ENCODE data around the gene CYLD.

The CYLD gene

GRCh38 chr16:50740736-50741135, 1.1 kb upstream of the CYLD start:
- DNase-seq (ENCODE audit: low spot score), result no peak

- no peak for DNase-seq (ENCODE audit: low spot score)
Measured at GRCh38 chr16:50741225-50741780, 583 bp upstream of the CYLD start.

DNA sequence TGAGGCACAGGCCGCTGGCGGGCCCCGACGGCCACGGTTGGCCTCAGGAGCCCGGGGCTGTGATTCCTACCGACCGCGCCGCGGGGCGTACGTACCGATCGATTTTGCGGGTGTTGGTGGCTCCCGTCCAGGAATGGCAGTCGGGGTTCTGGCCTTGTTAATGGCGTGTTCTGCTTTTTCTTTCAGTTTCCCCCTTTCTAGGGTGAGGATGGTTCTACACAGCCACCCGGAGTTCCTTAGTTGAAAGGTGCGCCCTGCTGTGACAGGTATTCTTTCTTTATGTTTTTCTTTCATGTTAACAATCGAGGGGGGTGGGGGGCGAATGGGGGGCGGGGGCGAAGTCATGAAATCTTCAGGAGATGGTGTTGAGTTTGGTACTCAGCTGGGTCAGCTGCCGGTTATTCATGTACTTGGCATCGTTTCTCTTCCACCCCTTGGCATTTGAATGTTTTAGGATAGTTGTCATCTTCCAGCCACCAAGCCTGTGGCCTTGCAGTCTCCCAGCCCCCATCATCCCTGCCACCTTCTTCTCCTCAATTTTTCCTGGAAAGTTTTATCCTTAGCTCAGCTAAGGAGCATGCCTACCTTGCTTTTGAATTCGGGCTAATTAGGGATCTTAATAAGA, 802 bp downstream of the CYLD start:
- no peak for DNase-seq (ENCODE audit: low spot score)

- no peak for DNase-seq (ENCODE audit: low spot score)
Measured at GRCh38 chr16:50743581-50744225, 1.8 kb downstream of the CYLD start.

GRCh38 chr16:50744881-50745280, 3.0 kb downstream of the CYLD start:
- no peak for DNase-seq (ENCODE audit: low spot score)

- no peak for DNase-seq (ENCODE audit: low spot score)
Measured at GRCh38 chr16:50745940-50746339, 4.1 kb downstream of the CYLD start.

DNA sequence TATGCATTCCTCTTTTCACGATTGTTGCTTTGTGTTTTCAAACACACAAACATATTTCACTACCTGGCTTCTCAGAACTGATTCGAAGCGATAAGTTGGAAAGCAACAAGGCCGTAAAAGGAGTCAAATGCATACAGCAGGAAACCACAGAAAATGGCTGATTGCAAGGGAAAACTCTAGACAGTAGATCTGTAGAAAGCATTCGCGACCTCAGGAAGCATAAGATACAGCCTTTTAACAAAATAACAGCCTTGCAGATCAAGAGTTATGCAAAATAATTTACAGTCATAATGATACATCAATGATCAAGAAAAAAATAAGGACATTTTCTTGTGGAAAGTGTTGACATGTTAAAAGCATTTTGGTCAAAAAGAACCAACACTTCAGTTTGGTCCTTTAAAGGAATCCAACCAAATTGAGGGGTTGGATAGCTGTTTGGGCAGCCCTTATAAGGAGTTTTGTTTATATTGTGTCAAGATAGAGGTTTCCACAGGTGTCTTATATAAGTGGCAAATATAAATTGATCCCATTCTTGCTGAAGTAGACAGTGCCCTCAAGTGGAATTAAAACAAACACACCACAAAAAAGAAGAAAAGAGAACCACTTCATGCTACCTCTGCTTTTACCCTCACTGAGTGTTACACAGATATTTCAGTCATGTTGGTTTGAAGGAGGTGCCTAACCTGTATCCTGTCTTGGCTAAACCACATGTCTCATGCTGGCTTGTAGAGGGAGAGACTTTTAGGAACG, 5.5 kb downstream of the CYLD start:
- DNase-seq (ENCODE audit: low spot score), result no peak

GRCh38 chr16:50751528-50751927, 9.6 kb downstream of the CYLD start:
- DNase-seq (ENCODE audit: low spot score), result no peak

GRCh38 chr16:50752471-50753235, 10.8 kb downstream of the CYLD start:
- no peak for DNase-seq (ENCODE audit: low spot score)

GRCh38 chr16:50756473-50756872, 14.6 kb downstream of the CYLD start:
- DNase-seq (ENCODE audit: low spot score), result no peak

GRCh38 chr16:50761267-50761666, 19.4 kb downstream of the CYLD start:
- no peak for DNase-seq (ENCODE audit: low spot score)

GRCh38 chr16:50762241-50762640, 20.4 kb downstream of the CYLD start:
- no peak for DNase-seq (ENCODE audit: low spot score)

DNA sequence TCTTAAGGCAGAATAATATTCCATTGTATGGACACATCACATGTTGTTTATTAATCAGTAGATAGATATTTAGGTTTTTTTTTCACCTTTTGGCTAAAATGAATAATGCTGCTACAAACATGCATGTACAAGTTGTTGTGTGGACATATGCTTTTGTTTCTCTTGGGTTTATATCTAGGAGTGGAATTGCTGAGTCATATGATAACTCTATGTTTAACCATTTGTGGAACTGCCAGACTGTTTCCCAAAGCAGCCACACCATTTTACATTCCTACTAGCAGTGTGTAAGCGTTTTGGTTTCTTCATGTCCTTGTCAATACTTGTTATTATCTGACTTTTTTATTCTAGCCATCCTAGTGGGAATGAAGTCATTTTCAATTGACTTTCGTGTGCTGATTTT, 21.3 kb downstream of the CYLD start:
- DNase-seq (ENCODE audit: low spot score), result no peak

DNA sequence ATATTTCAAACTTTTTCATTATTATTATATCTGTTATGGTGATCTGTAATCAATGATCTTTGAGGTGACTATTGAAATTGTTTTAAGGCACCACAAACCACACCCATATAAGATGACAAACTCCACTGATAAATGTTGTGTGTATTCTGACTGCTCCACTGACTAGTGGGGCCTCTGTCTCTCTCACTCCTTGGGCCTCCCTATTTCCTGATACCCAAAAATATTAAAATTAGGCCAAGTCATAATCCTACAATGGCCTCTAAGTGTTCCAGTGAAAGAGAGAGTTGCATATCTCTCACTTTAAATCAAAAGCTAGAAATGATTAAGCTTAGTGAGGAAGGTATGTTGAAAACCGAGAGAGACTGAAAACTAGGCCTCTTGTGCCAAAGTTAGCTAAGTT, 23.4 kb downstream of the CYLD start:
- DNase-seq (ENCODE audit: low spot score), result no peak

DNA sequence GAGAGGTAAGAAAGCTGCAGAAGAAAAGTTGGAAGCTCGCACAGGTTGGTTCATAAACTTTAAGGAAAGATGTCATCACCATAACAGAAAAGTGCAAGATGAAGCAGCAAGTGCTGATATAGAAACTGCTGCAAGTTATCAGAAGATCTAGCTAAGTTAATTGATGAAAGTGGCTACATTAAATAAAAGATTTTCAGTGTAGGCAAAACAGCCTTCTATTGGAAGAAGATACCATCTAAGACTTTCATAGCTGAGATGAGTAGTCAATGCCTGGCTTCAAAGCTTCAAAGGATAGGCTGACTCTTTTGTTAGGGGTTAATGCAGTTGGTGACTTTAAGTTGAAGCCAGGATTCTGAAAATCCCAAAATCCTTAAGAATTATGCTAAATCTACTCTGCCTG, 24.0 kb downstream of the CYLD start:
- no peak for DNase-seq (ENCODE audit: low spot score)

DNA sequence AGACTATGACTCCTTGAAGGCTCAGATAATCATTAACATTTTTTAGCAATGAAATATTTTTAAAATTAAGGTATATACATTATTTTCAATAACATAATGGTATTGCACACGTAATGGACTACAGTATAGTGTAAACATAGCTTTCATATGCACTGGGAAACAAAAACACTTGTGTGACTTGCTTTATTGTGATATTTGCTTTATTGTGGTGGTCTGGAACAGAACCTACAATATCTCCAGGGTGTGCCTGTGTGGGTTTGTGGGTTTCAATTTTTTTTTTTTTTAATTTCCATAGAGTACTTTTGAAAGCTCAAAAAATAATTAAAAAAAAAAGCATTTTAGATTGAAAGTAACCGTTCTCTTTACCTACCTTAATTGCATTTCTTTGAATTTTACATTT, 25.3 kb downstream of the CYLD start:
- DNase-seq (ENCODE audit: low spot score), result no peak

DNA sequence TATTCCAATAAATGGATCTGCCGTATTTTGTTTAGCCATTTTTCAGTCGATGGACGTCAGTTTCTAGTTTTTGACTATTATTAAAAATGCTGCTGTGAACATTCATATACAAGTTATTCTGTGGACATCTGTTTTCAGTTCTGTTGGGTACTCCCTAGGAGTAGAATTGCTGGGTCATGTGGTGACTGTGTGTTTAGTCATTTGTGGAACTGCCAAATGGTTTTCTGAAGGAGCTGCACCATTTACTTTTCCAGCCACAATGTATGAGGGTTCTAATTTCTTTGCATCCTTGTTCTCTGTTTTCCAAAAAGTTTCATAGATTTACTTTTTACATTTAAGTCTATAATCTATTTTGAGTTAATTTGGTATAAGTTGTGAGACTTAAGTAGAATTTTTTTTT, 29.5 kb downstream of the CYLD start:
- no peak for DNase-seq (ENCODE audit: low spot score)

GRCh38 chr16:50774405-50774804, 32.5 kb downstream of the CYLD start:
- DNase-seq (ENCODE audit: low spot score), result no peak

DNA sequence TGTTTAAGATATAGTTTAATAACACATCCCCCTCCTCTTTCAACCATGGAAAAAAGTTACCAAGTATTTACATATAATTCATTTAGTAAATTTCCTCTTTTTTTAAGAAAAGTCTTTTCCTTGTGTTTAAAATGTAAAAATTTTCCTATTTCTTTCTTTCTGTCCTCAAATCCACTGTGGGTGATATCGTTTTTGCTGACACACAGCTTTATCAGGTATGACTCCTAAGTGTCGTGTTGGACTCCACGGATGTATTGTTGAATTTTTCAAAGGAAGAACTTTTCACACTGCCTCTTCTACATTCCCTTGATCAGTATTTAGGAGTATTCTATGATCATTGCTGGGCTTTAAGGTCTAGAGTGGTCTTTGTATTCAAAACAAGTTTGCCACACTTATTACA, 33.1 kb downstream of the CYLD start:
- no peak for DNase-seq (ENCODE audit: low spot score)

GRCh38 chr16:50776037-50776436, 34.2 kb downstream of the CYLD start:
- no peak for DNase-seq (ENCODE audit: low spot score)

- no peak for DNase-seq (ENCODE audit: low spot score)
Measured at GRCh38 chr16:50778284-50779163, 36.6 kb downstream of the CYLD start.
